Right ventricle myocardium superior (tissue), 1 donor: ENCODE measurements around the gene H6PD. TPM values are rescaled to one million over a fixed set of nuclear protein-coding genes. Genes with fewer than 3 reads are reported as not detected.
A peak's percentile ranks its signal among the peaks of the same experiment; 100 is the strongest.

Experiments used
- ATAC-seq: fragments of 200-7000 bp; cut with Tn5 transposase; one replicate; pipeline ENCODE4 v1.9.1; 2020; ENCODE audit warnings: mild to moderate bottlenecking; ENCODE audit not compliant: poor library complexity
- DNase-seq: peaks from one replicate; pipeline ENCODE4 v3.0.0-alpha.2; 2020
- intact Hi-C: fragments of 100-400 bp; cut with DNase I; formaldehyde crosslinking; loops from one replicate; pipeline ENCODE4 v1.11.2; 2022
- total RNA-seq: library from RNA; stranded (reverse); fragmentation: NEBNext Ultra II Directional; extraction: Animal tissue kit (Norgen Biotek cat#: 25700); gene quantifications from one replicate; pipeline ENCODE4 v1.2.1, GENCODE V29; 2021
- donor health status: DM: no; HTN: yes; CAD: no; lungs with severe emphysema.

Gene H6PD
- total RNA-seq, 1 donor from 2014 or later = 20.9 TPM

DNA sequence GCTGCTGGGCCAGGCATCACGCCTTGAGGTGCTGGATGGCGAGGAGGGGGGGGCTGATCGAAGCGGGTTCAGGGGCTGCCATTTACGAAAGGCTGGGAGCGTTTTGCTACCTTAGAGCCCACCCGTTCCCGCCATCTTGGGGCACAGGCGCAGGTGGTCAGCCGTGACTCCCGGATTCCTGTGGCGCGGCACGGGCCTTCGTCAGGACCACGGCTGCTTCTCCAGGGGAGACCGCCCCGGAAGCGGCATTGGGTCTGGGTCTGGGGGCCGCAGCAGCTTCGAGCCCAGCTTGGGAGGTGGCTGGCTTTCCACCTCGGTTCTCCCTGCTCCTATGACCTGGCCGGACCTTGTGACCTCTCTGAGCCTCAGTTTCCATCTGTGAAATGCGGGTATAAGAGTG lies 81.9 kb downstream of the H6PD start:
- intact Hi-C loops = no loop called here
- DNase-seq = no peak

DNA sequence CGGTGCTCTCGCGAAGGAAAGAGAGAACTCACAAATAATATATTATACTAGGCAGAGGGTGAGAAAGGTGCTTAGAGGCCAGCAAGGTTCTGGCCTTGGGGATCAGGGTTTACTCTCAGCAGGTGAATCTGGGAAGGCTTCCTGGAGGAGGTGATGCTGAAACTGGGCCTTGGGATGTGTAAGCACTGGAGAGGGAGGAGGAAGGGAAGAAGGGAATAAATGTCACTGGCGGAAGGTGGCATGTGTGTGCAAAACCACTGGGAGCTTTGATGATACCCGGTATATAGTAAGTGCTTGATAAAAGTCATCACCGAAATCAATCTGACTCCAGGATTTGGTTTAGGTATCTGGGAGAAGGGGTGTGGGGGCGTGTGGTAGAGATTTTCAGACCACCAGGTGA lies 82.5 kb downstream of the H6PD start:
- ATAC-seq = no peak
- DNase-seq = no peak
- intact Hi-C loops = no loop called here

More for the DNA sequence above, 81.9 kb downstream of the H6PD start:
- no peak for ATAC-seq

DNA sequence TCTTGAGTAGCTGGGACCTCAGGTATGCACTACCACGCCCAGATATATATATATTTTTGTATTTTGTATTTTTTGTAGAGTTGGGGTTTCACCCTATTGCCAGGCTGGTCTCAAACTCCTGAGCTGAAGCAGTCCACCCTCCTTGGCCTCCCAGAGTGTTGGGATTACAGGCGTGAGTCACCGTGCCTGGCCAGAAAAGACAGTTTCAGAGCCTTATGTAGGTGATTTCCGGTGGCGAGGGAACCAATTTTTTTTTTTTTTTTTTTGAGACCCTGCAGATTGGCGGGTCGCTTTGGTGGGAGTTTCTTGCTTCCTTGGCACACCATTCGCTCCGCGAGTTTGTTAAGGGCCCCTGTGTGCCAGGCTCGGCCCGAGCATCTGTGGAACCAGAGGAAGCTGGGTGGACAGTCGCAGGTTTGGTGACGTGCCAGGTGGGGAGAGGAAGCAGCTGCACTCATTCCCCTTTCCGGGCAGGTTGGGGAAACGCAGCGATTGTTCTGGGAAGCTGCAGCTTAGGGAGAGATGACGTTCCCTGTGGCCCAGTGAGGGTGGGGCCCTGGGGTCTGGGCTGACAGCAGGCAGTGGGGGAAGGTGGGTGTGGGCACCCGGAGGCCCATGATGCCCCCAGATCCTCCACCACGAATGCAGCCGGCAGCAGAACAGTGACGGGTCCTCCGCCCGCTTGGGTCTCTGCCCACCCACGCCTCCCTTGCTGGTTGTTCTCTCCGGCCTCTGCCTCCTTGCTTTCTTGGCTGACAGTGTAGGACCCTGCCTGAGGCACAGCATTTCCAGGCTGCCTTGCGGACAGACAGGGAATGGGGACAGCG lies 83.2 kb downstream of the H6PD start:
- ATAC-seq (peak; percentile 14), DNase-seq (peak; percentile 67)
- intact Hi-C loops = no loop called here

DNA sequence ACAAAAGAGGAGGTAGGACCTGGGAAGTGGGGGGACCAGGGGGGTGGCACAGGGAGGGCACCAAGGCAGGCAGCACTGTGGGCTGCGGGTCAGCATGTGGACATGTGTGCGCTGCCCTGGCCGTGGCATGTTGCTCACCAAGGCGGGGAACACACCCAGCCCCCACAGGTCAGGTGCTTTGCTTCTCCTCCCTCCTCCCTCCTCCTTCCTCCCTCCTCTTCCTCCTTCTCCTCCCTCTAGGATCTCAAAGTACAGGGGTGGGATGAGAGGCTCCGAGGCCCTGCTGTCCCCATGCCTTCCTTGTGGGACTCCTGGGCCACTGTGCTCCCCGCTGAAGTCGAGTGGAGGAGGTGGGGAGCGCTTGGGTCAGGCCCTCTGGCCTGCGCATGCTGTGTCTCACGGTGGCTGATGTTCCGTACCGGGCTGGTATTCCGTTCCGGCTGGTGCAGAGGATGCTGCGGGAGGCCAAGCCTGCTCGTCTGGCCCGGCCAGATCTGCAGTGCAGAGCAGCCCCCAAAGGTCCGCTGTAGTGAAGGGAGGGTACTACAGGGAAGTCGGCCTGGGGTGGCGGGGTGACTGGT lies 84.7 kb downstream of the H6PD start:
- DNase-seq = no peak
- intact Hi-C loops = no loop called here

DNA sequence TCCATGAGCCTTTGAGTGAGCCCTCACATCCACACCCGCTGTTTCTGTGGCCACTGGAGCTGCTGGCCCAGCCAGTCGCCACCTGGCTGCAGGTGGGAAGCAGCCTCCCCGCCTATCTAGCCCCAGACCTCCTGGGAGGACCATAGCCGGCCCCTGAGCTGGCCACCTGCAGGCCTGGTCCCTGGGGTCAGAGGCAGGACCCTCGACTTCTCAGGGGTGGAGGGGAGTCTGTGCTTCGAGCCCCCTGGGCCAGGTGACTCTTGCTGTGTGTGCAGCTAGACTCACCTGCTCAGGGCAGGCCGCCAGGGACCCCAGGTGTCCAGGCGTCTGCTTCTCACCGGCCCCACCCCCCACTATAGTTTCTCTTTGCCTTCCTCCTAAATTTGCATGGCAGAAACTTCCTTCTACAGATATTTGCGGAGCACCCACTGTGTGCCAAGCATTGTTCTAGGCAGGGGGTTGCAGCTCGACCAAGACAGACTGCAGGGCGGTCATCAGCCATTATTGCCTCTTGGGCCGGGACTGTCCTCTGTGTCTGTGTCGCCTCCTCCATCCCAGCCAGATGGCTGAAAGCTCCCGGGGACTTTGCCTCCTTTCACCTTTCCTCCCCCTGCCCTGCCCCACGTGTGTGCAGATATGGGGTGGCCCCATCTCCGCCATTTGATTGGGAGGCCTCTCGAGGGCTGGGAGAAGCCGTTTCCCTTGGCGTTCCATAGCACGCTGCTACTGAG lies 85.4 kb downstream of the H6PD start:
- intact Hi-C loops = no loop called here
- DNase-seq (no peak), ATAC-seq (no peak)

More for the DNA sequence above, 84.7 kb downstream of the H6PD start:
- ATAC-seq = no peak

Other genes with a start within 250 kb of the H6PD start
- not detected for gene SLC2A7, start 208.4 kb upstream of the H6PD start, total RNA-seq
- 2.1 TPM for gene SLC2A5, start 165.1 kb upstream of the H6PD start, total RNA-seq
- 49.4 TPM for gene GPR157, start 105.7 kb upstream of the H6PD start, total RNA-seq
- 13.0 TPM for gene SPSB1, start 58.1 kb downstream of the H6PD start, total RNA-seq